ENCODE measurements around the gene JAKMIP1. TPM values are rescaled to one million over a fixed set of nuclear protein-coding genes. Genes with fewer than 3 reads are reported as not detected.

The JAKMIP1 gene
- total RNA-seq, 1 donor, result not detected

- no peak overlapping the region for H3K4me3 ChIP-seq (ENCODE audit: low read depth, low read length)
- DNase-seq (ENCODE audit: low read depth), result no peak
- TF ChIP-seq CTCF (IDR thresholded peaks at IDR 0.05; ENCODE audit: insufficient read depth, low read depth, low read length), result no peak
These were observed 215.5 kb downstream of the JAKMIP1 start for GRCh38 chr4:5984843-5985242.

GRCh38 chr4:5982156-5982973, 218.0 kb downstream of the JAKMIP1 start:
- no peak for TF ChIP-seq CTCF (IDR thresholded peaks at IDR 0.05; ENCODE audit: insufficient read depth, low read depth, low read length)
- H3K4me3 ChIP-seq (ENCODE audit: low read depth, low read length), result no peak overlapping the region
- no peak for DNase-seq (ENCODE audit: low read depth)

- H3K4me3 ChIP-seq (ENCODE audit: low read depth, low read length), result no peak overlapping the region
- TF ChIP-seq CTCF (IDR thresholded peaks at IDR 0.05; ENCODE audit: insufficient read depth, low read depth, low read length), result no peak
- DNase-seq (ENCODE audit: low read depth), result no peak
These were observed 219.8 kb downstream of the JAKMIP1 start for GRCh38 chr4:5980436-5981155.

GRCh38 chr4:5979981-5980380, 220.4 kb downstream of the JAKMIP1 start:
- TF ChIP-seq CTCF (IDR thresholded peaks at IDR 0.05; ENCODE audit: insufficient read depth, low read depth, low read length), result peak; percentile 33
- DNase-seq (ENCODE audit: low read depth), result no peak
- H3K4me3 ChIP-seq (ENCODE audit: low read depth, low read length), result no peak overlapping the region

- DNase-seq (ENCODE audit: low read depth), result no peak
- no peak overlapping the region for H3K4me3 ChIP-seq (ENCODE audit: low read depth, low read length)
- no peak for TF ChIP-seq CTCF (IDR thresholded peaks at IDR 0.05; ENCODE audit: insufficient read depth, low read depth, low read length)
These were observed 223.4 kb downstream of the JAKMIP1 start for GRCh38 chr4:5976921-5977320.

- DNase-seq (ENCODE audit: low read depth), result no peak
- TF ChIP-seq CTCF (IDR thresholded peaks at IDR 0.05; ENCODE audit: insufficient read depth, low read depth, low read length), result no peak
- no peak overlapping the region for H3K4me3 ChIP-seq (ENCODE audit: low read depth, low read length)
These were observed 223.9 kb downstream of the JAKMIP1 start for GRCh38 chr4:5976431-5976830.

Other genes starting within 250 kb of the JAKMIP1 start
- not detected in 2 replicates for gene C4orf50, start 182.1 kb downstream of the JAKMIP1 start, total RNA-seq
- gene WFS1, start 69.3 kb upstream of the JAKMIP1 start, total RNA-seq, result 39.3 and 42.3 TPM in 2 replicates